PC-9 (cell line): Measurements from ENCODE around the gene COL4A4.

Source experiments
- CTCF ChIP-seq: fragments of 200-600 bp; sonication (generic); conservative IDR thresholded peaks from 2 replicates; pipeline ENCODE4 v1.6.1; 2017; ENCODE audit warnings: mixed run types, antibody characterized with exemption, mild to moderate bottlenecking, moderate library complexity
- EZH2 ChIP-seq: fragments of 200-600 bp; sonication (generic); IDR thresholded peaks from 2 replicates; pipeline ENCODE4 v1.8.0; 2017; ENCODE audit warnings: antibody characterized with exemption, low read depth

- no peak for TF ChIP-seq EZH2
- no peak for TF ChIP-seq CTCF
These were observed 15.9 kb downstream of the COL4A4 start for GRCh38 chr2:227148106-227148505.
